Activated CD4-positive, alpha-beta T cell treated with anti-CD3 and anti-CD28 coated beads, Interleukin-2, amount 50 U/mL, for 48 hours (primary cell): ENCODE data around the gene TXNDC2.

Source experiments
- DNase-seq, 2 experiments: peaks; one replicate each; pipeline ENCODE4 v3.0.0-alpha.2; 2020

Gene TXNDC2

DNA sequence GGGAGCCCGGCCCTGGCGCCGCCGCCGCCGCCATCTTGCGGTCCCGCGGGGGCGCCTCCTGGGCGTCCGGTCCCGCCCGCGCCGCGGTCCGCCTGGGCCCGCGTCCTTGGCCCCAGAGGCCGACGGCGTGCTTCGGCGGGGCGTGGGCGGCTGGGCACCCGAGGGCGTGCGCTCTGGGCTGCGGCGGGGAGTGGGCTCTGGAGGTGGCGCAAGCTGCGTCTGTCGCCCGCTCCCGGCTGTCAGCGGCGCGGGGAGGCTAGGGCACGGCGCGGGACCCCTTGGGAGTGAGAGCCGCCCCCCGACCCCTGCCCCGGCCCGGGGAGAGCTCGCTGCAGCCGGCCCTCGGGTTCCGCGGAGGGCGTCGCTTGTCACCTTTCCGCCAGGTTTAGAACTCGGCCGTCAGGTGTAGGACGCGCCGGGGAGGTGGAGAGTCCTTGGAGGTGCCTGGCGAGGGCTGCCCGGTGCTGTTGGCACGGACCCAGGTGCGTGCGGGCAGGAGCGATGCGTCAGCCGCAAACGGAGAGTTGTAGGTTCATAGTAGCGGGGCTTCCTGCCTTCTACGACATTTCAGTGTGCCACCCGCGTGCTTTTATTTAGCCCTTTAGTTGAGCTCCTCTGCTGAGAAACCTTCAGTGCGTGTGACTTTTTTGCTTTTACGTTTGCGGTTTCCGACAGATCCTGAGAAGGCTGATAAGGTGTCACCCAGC, 29.0 kb downstream of the TXNDC2 start:
- DNase-seq: peak; percentile 79 to 81

DNA sequence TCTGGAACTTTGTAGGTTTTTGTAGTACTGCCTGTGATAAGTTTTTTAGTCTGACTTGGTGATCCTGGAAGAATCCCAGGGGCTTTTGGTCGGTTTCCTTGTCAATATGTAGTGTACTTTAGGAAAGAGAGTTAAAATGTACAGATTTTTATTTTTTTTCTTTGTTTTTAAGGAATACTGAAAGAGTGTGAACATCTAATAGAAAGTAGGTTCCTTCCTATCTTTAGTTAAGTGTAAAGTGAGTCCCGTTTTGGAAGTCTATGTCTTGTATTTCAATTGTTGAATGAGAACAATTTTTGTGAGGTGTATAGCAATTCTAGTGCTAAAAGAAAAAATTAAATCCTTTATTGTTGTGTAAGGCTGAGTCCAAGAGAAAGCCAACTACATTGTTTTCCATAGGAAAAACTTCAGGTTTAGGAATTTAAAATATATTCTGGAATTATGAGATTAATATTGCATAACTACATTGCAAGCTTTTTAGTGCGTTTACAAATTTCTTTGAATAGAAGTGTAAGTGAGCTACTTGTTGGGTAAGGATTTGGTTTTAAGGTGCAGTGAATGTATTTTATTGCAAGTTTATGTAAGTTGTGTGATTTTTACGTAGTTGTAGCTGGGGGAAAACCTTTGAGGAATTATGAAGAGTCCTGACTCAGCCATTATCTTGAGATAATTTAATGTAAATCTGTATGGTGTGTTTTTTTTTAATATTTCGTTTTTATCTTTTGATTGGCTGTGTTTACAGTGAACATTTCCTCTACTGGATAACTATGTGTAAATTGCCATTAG, 29.7 kb downstream of the TXNDC2 start:
- DNase-seq: no peak

DNA sequence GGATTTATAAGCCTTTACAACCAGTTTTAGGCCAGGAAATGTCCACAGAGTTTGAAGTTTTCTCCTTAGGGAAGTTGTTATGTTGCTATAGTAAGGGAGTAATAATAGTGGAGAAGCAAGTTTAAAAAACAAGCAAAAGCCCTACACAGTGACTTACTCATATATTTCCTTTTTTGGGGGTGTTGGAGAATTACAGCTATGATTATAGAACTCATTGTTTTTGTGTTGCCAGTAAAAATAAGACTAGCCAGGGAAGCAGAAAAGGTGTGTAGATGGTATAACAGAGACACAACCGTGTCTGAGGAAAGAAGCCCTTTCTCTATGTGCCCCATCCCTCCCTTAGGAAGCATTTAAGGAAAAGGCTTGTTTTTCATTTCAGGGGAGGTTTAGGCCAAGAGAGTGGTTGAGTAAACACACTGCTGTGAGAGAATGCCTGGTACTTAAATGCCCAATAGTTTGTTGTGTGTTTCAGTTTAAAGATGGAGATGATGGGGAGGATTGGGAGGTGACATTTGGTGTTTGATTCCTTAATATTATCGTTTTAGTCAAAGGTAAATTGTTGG, 30.4 kb downstream of the TXNDC2 start:
- no peak for DNase-seq

DNA sequence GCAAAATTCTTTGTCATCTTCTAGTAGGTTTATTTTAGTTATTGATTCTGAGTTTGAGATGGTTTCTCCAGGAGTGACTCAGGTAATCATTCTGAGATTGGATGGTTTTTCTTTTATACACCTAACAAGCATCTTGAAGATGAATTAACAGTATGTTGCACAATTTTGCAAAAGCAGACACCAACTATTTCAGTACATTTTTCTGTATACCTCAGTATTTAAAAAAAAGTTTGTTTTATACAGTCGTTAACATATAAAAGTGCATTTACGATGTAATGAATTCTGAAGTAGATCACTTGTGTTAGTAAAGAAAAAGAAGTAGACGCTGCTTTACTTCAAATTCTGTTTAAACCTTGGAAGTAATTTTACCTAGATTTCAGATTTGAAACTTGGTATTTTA, 31.0 kb downstream of the TXNDC2 start:
- no peak for DNase-seq

DNA sequence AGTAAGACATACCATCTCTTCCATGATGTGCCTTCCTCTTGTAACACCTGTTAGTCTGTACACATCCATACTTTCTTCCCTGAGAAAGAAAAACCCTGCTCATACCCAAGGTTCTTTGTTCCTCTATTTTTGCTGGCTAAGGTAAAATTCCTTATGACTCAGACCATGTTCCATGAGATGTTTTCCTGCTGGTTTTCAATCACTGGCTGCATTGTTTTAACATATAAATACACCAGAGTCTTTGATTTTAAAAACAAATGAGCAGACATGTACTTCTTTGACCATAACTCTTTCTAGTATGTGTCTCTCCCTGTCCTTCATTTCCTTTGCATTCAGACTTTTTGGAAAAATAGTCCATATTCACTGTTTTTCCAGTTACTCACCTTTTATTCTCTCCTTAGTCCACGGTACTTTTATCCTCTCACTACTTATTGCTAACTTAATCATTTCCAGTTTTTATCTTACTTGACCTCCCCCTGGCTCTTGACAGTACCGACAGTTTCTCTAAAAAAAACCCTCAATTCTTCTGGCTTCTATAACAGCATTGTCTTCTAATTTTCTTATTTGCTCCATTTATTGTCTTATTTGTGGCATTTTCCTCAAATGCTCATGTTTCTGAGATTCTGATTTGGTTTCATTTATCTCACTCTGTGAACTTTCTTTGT, 32.4 kb downstream of the TXNDC2 start:
- DNase-seq: no peak

DNA sequence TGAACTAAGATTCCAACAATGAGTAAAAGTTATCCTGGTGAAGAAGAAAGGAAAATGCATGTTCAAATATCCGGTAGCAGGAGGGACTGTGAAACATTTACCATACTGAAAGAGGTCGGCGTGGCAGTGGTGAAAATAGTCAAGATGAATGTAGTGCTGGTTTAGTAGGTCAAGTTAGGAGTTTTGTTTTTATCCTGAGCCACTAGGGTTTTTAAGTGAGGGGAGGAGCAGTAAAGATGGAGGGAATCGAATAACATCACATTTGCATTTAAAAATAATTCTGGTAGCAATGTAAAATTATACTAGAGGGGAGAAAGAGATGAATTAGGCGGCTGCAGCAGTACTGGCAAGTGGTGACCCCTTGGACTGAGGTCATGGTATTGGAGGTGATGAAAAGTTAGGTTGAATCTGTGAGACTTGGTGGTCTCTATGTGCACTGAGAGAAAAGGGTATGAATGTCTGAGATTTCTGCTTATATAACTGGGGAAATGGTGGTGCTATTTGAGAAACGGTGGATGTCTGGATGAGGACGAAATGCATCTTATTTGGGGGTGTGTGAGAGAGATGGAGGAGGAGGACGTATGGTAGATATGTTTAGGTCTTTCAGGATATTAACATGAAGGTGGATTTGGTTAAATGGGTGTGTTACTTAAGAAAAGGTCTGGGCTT, 33.9 kb downstream of the TXNDC2 start:
- peak; percentile 10 to 19 for DNase-seq

DNA sequence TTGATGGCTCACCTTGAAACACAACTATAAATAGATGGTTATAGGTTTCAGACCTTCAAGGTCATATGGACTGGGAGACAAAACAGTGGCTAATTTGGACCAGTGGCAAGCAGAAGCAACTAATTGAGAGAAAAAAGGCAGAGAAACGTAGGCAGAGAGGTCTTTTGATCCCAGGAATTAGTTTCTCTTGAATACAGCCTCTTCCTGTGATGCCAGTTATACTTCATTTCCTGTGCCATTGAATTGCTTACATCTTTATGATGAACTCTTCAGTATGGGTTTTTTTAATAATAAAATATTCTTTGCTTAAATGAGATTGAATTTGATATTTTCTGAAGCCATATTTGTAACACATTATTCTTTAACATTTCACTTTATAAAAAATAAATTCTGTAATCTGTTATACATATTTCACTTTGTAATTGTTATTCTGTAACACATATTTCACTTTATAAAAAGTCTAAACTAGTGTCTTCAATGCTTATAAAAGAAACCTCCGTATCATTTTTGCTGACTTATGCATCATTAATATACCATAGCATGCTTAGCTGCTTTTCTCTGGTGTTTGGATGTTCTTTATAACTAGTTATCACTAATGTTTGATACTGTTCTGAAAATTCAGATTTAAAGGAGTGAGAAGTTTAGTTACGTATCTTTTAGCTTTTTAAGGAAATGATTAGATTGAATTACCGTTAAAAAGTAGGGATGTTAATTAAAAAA, 37.0 kb downstream of the TXNDC2 start:
- no peak for DNase-seq

DNA sequence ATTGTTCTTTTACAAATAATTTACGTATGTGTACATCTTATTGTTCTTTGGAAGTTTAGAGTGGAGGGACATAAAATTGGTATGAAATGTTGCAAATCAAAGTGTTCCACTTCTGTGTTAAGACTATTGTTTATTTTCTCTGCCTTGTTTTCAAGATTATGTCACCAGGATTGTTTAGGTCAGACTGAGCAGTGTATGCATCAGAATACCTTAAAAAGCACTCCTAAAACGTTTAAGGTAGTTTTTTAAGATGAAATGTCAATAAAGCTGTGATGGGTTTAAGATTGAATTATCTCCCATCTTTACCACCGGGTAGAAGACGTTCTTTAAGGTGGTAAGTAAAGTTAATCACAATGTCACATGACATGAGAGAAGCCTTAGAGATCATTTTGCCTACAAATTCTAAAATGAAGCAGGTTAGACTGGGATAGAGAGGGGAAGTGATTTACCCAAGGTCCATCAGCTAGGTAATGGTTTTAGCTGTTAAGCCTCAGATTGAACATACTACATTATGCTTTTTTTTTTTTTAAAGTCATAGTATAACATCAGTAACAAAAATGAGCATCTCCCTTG, 38.7 kb downstream of the TXNDC2 start:
- no peak for DNase-seq

DNA sequence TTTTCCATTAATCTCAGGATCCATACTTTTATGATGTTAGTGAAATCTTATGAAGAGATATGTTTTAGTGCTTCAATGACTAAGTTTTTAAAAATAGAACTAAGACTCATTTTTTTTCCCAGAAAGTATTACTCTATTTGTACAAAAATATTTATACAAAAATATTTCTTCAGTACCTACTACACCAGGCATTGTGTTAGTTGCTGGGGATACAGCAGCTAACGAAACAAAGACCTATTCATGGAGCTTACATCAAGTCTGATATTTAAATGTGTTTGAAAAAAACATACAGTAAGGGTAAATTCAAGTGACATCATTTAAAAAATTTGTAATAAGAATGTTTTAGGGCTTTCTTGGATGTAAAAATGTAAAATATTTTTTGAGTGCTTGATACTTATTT, 39.6 kb downstream of the TXNDC2 start:
- DNase-seq: no peak

DNA sequence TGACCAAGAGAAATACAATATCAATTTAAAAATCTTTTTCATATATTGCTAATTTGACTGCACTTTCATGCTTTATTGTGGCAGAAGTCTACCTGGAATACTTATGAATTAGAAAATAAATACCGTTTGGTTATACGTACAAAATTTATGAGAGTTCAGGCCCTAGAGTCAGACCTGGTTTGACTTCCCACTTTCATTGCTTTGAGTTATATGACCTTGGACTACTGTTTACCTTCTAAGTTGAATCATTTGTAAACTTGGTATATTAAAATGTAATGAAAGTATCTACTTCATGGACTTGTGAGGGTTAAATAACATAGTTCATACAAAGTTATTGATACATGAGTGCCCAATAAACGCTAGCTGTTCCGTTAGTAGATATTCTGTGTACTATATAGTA, 40.0 kb downstream of the TXNDC2 start:
- DNase-seq: no peak

DNA sequence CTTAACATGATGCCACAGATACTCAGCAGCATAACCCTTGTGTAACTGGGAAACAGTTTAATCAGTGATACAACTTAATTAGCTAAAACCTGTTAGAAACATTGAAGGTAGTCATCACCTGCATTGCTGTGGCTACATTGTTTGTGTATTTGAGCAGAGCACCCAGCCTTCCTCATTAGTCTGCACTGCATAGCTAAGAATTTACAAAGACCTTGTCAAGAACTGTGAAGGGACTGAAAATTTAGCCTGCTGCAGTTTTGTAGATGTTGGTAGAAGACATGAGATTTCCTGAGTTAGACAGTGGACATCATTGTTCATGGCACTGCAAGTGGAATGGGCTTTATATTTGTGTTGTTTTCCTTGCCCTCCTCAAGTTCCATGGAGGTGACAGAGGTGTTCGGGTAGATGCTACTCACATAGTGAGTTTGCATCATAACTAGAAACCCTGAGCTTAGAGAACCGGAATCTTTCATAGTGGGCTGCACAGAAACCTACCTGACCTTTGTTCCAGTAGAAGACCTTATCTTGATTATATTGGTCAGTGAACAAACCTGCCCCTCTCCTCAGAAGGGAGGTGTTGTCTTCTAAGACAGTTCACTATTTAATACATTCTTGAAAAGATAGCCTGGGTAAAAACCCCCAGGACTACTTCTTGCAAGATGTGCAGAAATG, 40.6 kb downstream of the TXNDC2 start:
- DNase-seq: no peak

DNA sequence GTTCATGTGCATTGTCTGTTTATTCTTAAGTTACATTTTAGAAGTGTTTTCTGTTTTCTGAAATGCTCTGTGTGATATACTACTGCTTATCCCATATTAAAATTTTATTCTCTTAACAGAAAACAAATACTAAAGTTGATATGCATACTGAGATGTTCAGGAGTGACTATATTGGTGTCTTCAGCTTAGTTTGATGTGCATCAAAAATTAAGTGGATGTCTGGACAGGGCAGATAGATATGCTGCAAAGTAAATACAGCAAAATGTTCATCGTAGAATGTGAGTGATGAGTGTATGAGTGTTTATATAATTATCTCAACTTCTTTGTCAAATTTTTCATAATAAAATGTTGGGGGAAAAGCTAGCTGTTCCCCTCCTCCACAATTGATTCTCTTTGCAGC, 41.2 kb downstream of the TXNDC2 start:
- no peak for DNase-seq

DNA sequence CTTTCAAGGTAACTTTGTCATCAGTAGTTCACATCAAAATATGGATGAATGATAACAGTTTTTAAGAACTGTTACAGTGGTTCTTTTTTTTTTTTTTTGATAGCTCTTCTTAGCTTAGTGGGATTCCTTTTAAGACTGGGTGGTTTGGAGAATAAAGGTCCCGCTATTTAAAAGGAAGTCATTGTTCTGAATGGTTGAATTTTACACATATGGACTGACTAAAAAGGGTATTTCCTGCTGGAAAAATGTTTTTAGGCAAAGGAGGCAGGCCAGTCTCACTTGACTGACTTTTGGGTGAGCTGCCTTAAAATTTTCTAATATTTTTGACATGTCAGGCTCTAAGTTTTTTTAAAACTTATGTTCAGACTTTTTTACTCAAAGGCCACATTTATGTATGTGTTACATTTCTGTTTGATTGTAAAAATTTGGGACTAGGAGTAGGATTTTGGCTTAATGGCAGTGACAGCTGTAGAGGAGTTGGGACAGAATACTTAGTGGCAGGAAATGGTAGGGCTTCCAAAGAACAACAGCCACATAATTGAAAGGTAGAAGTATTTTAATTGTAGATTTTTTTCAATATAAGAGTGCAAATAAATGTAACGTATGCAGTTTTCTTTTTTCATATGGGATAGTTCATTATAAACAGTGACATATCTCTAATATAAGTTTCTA, 41.8 kb downstream of the TXNDC2 start:
- no peak for DNase-seq

DNA sequence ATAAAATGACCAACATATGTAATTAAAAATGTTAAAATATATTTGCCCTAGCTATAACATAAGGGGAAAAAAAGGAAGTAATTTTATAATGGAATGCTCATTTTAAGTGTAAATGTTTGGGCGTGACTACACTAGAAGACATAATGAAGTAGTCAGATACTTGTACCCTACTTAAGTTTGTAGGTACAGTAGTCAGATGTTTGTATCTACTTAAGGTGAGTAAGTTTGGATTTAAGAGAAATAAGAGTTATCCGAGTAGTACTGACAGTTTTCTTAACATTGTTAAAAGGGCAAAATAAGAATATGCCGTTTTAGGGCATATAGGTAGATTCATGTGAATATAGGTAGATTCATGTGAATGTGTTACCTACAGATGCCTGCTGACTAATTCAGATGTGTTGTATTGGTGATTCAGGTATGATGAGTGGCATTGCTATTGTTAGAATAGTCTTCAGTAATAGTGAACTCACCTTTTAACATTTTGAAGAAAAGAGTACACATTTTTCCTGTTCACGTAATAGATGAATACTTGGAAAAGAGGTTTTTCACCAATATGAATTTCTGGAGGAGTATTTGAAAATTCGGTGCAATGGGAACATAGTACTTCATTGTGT, 43.0 kb downstream of the TXNDC2 start:
- DNase-seq: no peak

DNA sequence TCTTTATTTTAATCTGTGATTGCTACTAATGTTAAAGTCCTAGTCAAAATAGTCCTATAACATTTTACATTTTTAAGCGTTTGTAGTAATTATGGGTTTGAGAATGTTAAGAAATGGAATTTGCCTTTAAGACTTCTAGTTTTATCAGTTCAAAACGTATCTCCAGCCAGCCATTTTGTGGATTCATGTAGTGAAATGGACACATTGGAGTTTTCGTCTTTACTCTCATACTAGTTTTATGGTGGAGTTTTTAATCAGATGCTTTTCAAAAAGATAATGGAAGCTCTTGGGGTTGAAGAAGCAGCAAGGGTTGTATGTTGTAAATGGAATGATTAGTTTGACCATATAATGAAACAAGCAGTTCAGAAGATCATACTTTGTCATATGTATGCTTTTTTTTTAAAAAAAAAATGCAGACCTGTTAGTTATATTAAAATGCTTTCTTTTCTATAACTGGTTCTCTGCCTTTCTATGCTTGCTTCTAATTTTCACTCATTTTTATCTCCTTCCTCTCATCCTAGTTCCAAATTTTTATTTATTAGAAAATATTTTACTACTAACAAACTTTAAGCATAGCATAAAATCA, 44.6 kb downstream of the TXNDC2 start:
- DNase-seq: no peak

DNA sequence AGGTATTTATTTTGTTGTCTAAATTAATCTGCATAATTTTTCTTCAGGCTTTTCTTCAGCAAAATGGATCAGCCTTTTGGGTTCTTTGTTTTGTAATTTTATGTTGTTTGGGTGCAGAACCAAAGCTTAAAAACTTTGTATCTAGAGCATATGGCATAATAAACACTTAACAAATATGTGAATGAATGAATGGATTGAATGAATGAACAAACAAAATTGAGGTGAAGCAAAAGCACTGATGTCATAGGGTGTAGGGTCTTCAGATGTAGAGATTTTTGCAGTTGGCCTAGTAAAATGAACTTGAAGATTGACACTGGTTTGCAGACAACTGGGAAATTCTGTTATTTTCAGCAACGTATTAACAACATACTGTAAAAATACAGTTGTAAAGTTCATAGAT, 45.4 kb downstream of the TXNDC2 start:
- DNase-seq: no peak

DNA sequence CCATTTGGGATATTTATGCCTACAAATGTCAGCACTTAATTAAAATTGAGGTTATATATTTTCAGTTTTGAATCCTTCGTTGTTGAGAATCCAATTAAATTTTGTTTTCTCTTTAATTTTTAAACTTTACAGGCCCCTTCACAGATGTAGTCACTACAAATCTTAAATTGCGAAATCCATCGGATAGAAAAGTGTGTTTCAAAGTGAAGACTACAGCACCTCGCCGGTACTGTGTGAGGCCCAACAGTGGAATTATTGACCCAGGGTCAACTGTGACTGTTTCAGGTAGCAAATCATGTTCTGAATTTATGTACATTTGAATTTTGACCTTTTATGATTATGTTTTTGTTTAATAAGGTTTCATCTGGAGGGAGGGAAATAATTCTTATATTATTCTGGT, 45.9 kb downstream of the TXNDC2 start:
- DNase-seq: no peak

DNA sequence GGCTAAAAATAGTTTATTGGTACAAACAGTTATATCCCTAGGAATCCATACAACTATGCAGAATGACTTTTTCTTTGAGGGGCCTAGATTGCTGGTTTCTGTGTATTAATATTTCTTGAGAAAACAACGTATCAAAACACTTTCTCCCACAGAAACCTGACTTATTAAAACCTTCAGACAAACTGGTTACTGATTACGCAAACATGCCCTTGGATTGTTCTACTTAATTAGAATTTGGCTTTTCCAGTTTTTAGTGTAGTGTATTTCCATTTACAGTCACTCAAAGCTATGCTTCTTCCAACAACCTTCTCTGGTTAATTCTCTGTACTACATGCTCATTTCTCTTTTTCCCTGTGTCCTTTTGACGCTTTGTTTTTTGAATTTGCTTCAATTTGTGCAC, 48.1 kb downstream of the TXNDC2 start:
- DNase-seq: no peak

DNA sequence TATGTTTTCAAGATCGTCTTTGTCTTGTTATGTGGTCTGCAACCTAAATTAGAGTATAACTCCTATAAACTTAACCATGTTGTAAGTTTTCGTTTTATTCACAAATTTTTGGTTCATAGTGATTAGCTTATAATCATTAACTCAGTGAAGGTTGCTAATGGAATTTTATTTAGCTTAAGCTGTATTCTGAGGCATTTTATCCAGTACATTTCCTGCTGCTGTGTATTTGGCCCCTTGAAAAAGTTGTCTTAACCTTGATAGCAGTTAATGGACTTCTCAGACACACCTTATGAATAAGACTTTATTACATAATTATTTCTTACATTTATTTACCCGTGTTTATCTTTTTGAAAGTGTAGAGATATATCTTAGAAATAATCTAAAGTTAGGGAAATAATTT, 48.5 kb downstream of the TXNDC2 start:
- DNase-seq: no peak
